GM12878 (cell line): ENCODE results near the gene NAP1L4. TPM values are rescaled to one million over a fixed set of nuclear protein-coding genes. Genes with fewer than 3 reads are reported as not detected.

Experiments used
- ATAC-seq: fragments of 200-7000 bp; cut with Tn5 transposase; 3 replicates; pipeline ENCODE4 v1.9.1; 2020; ENCODE audit warnings: mild to moderate bottlenecking, moderate library complexity
- BruUV-seq: library from RNA; stranded (reverse); fragments of 400-500 nt; replicated peaks from 2 replicates; lab custom pipeline; 2021; lab: Mats Ljungman, UMichigan
- CTCF ChIA-PET: fragments of 300-600 bp; sonication (Branson Sonifier 250); formaldehyde crosslinking; extraction: SDS; loops from one replicate; lab custom pipeline; 2021; ENCODE audit warnings: inconsistent platforms; lab: Yijun Ruan, JAX
- POLR2A ChIA-PET: fragments of 350-600 bp; formaldehyde crosslinking; extraction: SDS; loops from one replicate; lab custom pipeline; 2021; ENCODE audit warnings: inconsistent platforms; lab: Charles Lee
- RAD21 ChIA-PET: fragments of 300-600 bp; sonication (Branson Sonifier 250); formaldehyde crosslinking; loops from one replicate; lab custom pipeline; 2023; ENCODE audit warnings: antibody characterized with exemption; ENCODE audit not compliant: unreplicated experiment; lab: Charles Lee
- SMC1A ChIA-PET: fragments of 300-600 bp; sonication (Branson Sonifier 250); formaldehyde crosslinking; loops from one replicate; lab custom pipeline; 2023; ENCODE audit not compliant: unreplicated experiment, uncharacterized antibody; lab: Charles Lee
- DNase-seq: peaks from one replicate; pipeline ENCODE4 v3.0.0-alpha.2; 2011; ENCODE audit warnings: low read depth, low spot score
- FAIRE-seq: peaks from 3 replicates; lab custom pipeline; 2011; peaks lifted over from hg19 to GRCh38; lab: Jason Lieb, UNC
- H2AFZ ChIP-seq: 2 replicates; pipeline ENCODE4 v1.6.0; 2011; ENCODE audit warnings: low read depth, low read length, control low read depth; ENCODE audit not compliant: control insufficient read depth
- H3K27ac ChIP-seq: 2 replicates; pipeline ENCODE4 v1.5.1; 2011; ENCODE audit warnings: control low read depth; ENCODE audit not compliant: control insufficient read depth, insufficient read depth
- H3K27me3 ChIP-seq, 2 experiments: replicated peaks in 1 of 2; 2 replicates each; pipeline versions ENCODE4 v1.6.0 to v1.6.1; 2011; ENCODE audit warnings: low read length in 1 of 2; ENCODE audit not compliant: control insufficient read depth in 2 of 2, insufficient read depth in 2 of 2
- H3K36me3 ChIP-seq, 2 experiments: 2 replicates each; pipeline ENCODE4 v1.5.1; 2011; ENCODE audit warnings: low read length in 1 of 2; ENCODE audit not compliant: control insufficient read depth in 2 of 2, insufficient read depth in 2 of 2
- H3K4me1 ChIP-seq: 2 replicates; pipeline ENCODE4 v1.6.1; 2011; ENCODE audit warnings: mild to moderate bottlenecking, low read length, moderate library complexity, mixed read lengths; ENCODE audit not compliant: control insufficient read depth, insufficient read depth
- H3K4me2 ChIP-seq: 2 replicates; pipeline ENCODE4 v1.6.0; 2011; ENCODE audit warnings: control low read depth; ENCODE audit not compliant: control insufficient read depth, insufficient read depth
- H3K4me3 ChIP-seq: fragments of 200-600 bp; sonication (generic); 2 replicates; pipeline ENCODE4 v1.5.1; 2016
- H3K79me2 ChIP-seq: 2 replicates; pipeline ENCODE4 v1.6.0; 2011; ENCODE audit warnings: low read length; ENCODE audit not compliant: control insufficient read depth, insufficient read depth
- H3K9ac ChIP-seq: 2 replicates; pipeline ENCODE4 v1.8.0; 2011; ENCODE audit warnings: low read length, control low read depth, mixed read lengths; ENCODE audit not compliant: control insufficient read depth, insufficient read depth
- H3K9me3 ChIP-seq: replicated peaks from 3 replicates; pipeline ENCODE4 v1.5.1; 2011; ENCODE audit warnings: mild to moderate bottlenecking, low read length; ENCODE audit not compliant: control insufficient read depth, insufficient read depth
- H4K20me1 ChIP-seq: 2 replicates; pipeline ENCODE4 v1.6.0; 2011; ENCODE audit not compliant: control insufficient read depth, insufficient read depth
- BACH1 ChIP-seq: fragments of 450-650 bp; IDR thresholded peaks from 2 replicates; pipeline ENCODE4 v1.6.1; 2017; ENCODE audit warnings: mild to moderate bottlenecking, borderline replicate concordance
- CREM ChIP-seq: IDR thresholded peaks from 2 replicates; pipeline ENCODE4 v1.6.1; 2014; ENCODE audit warnings: antibody characterized with exemption, low read depth
- ESRRA ChIP-seq: IDR thresholded peaks from 2 replicates; pipeline ENCODE4 v1.6.1; 2012; ENCODE audit warnings: mild to moderate bottlenecking, low read length, improper control_type of control experiment
- ETV6 ChIP-seq, 2 experiments: fragments of 450-650 bp in 1 of 2; IDR thresholded peaks in 1 of 2; conservative IDR thresholded peaks in 1 of 2; 2 replicates each; pipeline ENCODE4 v1.6.1; 2014; ENCODE audit warnings: antibody characterized with exemption in 1 of 2, borderline replicate concordance in 1 of 2, low read depth in 1 of 2, mild to moderate bottlenecking in 1 of 2, moderate library complexity in 1 of 2
- EZH2 ChIP-seq: IDR thresholded peaks from 2 replicates; pipeline ENCODE4 v1.6.1; 2012; ENCODE audit warnings: low read depth, mild to moderate bottlenecking, control low read depth, inconsistent platforms, low read length, borderline replicate concordance; ENCODE audit not compliant: control insufficient read depth
- JUNB ChIP-seq: IDR thresholded peaks from 2 replicates; pipeline ENCODE4 v1.6.1; 2016; ENCODE audit warnings: antibody characterized with exemption, mild to moderate bottlenecking
- MTA2 ChIP-seq: fragments of 450-650 bp; IDR thresholded peaks from 2 replicates; pipeline ENCODE4 v1.6.1; 2016; ENCODE audit warnings: low read depth, mild to moderate bottlenecking, moderate library complexity
- MYB ChIP-seq: fragments of 150-350 bp; IDR thresholded peaks from 2 replicates; pipeline ENCODE4 v1.6.1; 2014; ENCODE audit warnings: mild to moderate bottlenecking, low read depth, low read length, borderline replicate concordance
- POU2F2 ChIP-seq: IDR thresholded peaks from 3 replicates; pipeline ENCODE4 v1.6.1; 2011; ENCODE audit warnings: low read depth, mild to moderate bottlenecking, low read length, borderline replicate concordance
- RFX5 ChIP-seq: IDR thresholded peaks from 2 replicates; pipeline ENCODE4 v1.6.1; 2011; ENCODE audit warnings: low read depth, low read length, improper control_type of control experiment
- RUNX3 ChIP-seq: IDR thresholded peaks from 2 replicates; pipeline ENCODE4 v1.6.1; 2012; ENCODE audit warnings: low read length, inconsistent platforms
- SMARCA5 ChIP-seq: fragments of 450-650 bp; IDR thresholded peaks from 2 replicates; pipeline ENCODE4 v1.6.1; 2017; ENCODE audit warnings: mild to moderate bottlenecking
- ZNF24 ChIP-seq: fragments of 450-650 bp; IDR thresholded peaks from 2 replicates; pipeline ENCODE4 v1.6.1; 2017; ENCODE audit warnings: antibody characterized with exemption, mild to moderate bottlenecking
- WGBS: methylation state at CpG from one replicate; pipeline ENCODE4 v1.1.6; 2016; ENCODE audit warnings: low lambda C conversion rate; ENCODE audit not compliant: insufficient replicate concordance, insufficient coverage; ENCODE audit errors: missing lambda C conversion rate; 5-methylcytosine and 5-hydroxymethylcytosine counted together
- in situ Hi-C: fragments of 300-500 bp; cut with MboI; formaldehyde crosslinking; loops from 9 replicates; pipeline ENCODE4 v1.14.3; 2018; ENCODE audit warnings: mixed read lengths
- intact Hi-C: fragments of 100-400 bp; cut with micrococcal nuclease; formaldehyde crosslinking; loops from one replicate; pipeline ENCODE4 v1.14.2; 2022; ENCODE audit not compliant: unreplicated experiment
- polyA plus RNA-seq, 11 experiments: library from polyadenylated mRNA; depleted of rRNA in 4 of 11; unstranded in 6 of 11; stranded (reverse) in 5 of 11; fragments of >200 nt; fragmentation: Nextera tagmentation in 4 of 11; fragmentation: Illumina TruSeq in 1 of 11; extraction: Ambion mirVana in 4 of 11; extraction: Trizol in 1 of 11; gene quantifications; 1 replicate in 1 of 11; 2 replicates in 10 of 11; pipeline versions ENCODE4 v1.2.1 to v1.2.3, GENCODE V29; 2011 to 2016; ENCODE audit warnings: inconsistent platforms in 2 of 11, missing spikeins in 2 of 11, low read depth in 1 of 11
- total RNA-seq, 4 experiments: library from RNA; depleted of rRNA in 3 of 4; stranded (reverse); fragments of >200 nt in 3 of 4; fragmentation: Illumina TruSeq in 1 of 4; extraction: Trizol in 1 of 4; gene quantifications; 2 replicates each; pipeline versions ENCODE4 v1.2.1 to v1.2.3, GENCODE V29; 2013 to 2021

The NAP1L4 gene
- total and polyA plus RNA-seq, 10 of the 15 experiments (the other 5 are each of a cell fraction or from before 2014, with no cell fraction given), result 24.8 to 198 (median 114) TPM

- intact Hi-C loops, result no loop called here
- SMC1A ChIA-PET, result interaction anchor here (0.6 to 3.1 kb wide), 9 partner anchors 13 to 384 kb away, joined by 3 to 29 read pairs (median 7); no protein-coding TSS in a partner anchor
- peak overlapping the region; percentile 97 for H3K4me3 ChIP-seq
Measured at GRCh38 chr11:2987881-2988861, 4.0 kb downstream of the NAP1L4 start.

More at GRCh38 chr11:2987881-2988861, 4.0 kb downstream of the NAP1L4 start:
- RAD21 ChIA-PET, result interaction anchor here (0.9 to 4.8 kb wide), 6 partner anchors 12 to 103 kb away, joined by 3 to 42 read pairs (median 8); no protein-coding TSS in a partner anchor
- CTCF ChIA-PET, result interaction anchor here (0.7 to 3.6 kb wide), 12 partner anchors 9 to 455 kb away, joined by 3 to 30 read pairs (median 5); no protein-coding TSS in a partner anchor
- FAIRE-seq, result no peak
- no peak for ATAC-seq
- Histone ChIP-seq H4K20me1 (peaks cover 6% of the 10 kb centered on the region; the same call in 1 of the 2 replicates), H2AFZ (no peak overlapping the region), H3K27ac (peak overlapping the region; percentile 64), H3K4me2 (peak overlapping the region; percentile 96), H3K79me2 (peaks cover 87% of the 10 kb centered on the region), H3K9me3 (no peaks in the 10 kb centered on the region), H3K27me3 (no peaks in the 10 kb centered on the region), H3K36me3 (peaks cover 0 to 10% of the 10 kb centered on the region in 2 experiments; a peak in 3 of 4 replicates), H3K4me1 (peaks cover 6% of the 10 kb centered on the region), H3K9ac (peak overlapping the region; percentile 56)
- WGBS, result 39% methylated on average over 11 of the region's 11 CpGs
- POLR2A ChIA-PET, result interaction anchor here (0.6 to 3.3 kb wide), 5 partner anchors 13 to 793 kb away, joined by 3 to 34 read pairs (median 3); no protein-coding TSS in a partner anchor
- TF ChIP-seq ESRRA (no peak), EZH2 (no peak), MTA2 (no peak), ZNF24 (no peak), CREM (no peak), SMARCA5 (no peak), JUNB (no peak), BACH1 (no peak), MYB (no peak), RUNX3 (no peak), POU2F2 (no peak), ETV6 (conservative IDR thresholded peaks at IDR 0.05 in 1 of 2, IDR thresholded peaks at IDR 0.05 in 1 of 2; ENCODE audit: borderline replicate concordance in 1 of 2, low read depth in 1 of 2) (no peak), RFX5 (no peak)
- in situ Hi-C loops, result no loop called here
- no peak for DNase-seq
- TSS peak; percentile 36 for BruUV-seq
